Activated naive CD8-positive, alpha-beta T cell treated with anti-CD3 and anti-CD28 coated beads, Interleukin-2, amount 50 U/mL, for 24 hours (primary cell): ENCODE measurements around the gene NUMB.
"Not testable (repeated sequence)": the region's sequence is repeated elsewhere in the genome, so short reads cannot be mapped to it uniquely, and the experiment has no call there.

Experiments
- ATAC-seq: fragments of 150-1000 bp; cut with Tn5 transposase; one replicate; pipeline ENCODE4 v1.10.0; 2021
- DNase-seq: peaks from one replicate; pipeline ENCODE4 v3.0.0; 2021
- H3K27ac Mint-ChIP-seq: one replicate; pipeline ENCODE4 v1.8.0; 2021; ENCODE audit warnings: mild to moderate bottlenecking, mixed read lengths
- H3K27me3 Mint-ChIP-seq: one replicate; pipeline ENCODE4 v1.8.0; 2021; ENCODE audit warnings: mixed read lengths
- H3K36me3 Mint-ChIP-seq: one replicate; pipeline ENCODE4 v1.8.0; 2021; ENCODE audit warnings: low read depth, mixed read lengths
- H3K4me1 Mint-ChIP-seq: one replicate; pipeline ENCODE4 v1.8.0; 2021; ENCODE audit warnings: mixed read lengths
- H3K4me3 Mint-ChIP-seq: one replicate; pipeline ENCODE4 v1.8.0; 2021; ENCODE audit warnings: mild to moderate bottlenecking, moderate library complexity, mixed read lengths
- H3K9me3 Mint-ChIP-seq: one replicate; pipeline ENCODE4 v1.8.0; 2021; ENCODE audit warnings: mixed read lengths

Gene NUMB

DNA sequence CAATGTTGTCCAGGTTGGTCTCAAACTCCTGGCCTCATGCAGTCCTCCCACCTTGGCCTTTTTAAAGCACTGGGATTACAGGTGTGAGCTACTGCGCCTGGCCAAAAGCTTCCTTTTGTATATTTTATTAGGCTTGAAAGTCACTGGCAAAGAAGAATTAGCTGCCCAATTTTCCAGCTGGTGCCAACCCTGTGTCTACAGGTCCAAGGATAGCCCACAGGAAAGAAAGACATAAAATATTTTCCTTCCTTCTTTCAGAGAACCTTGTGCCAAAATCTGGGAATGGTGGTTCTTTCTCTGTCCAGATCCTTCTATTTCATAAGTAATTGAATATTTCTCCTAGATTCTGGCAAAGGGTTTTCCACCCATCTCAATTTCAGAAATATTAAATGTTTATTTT lies 84.1 kb downstream of the NUMB start:
- DNase-seq (no peak), ATAC-seq (no peak)
- Mint-ChIP-seq H3K27me3 (no peaks in the 10 kb centered on the region), H3K36me3 (no peaks in the 10 kb centered on the region), H3K27ac (no peak overlapping the region), H3K4me1 (peaks cover 8% of the 10 kb centered on the region), H3K4me3 (no peak overlapping the region), H3K9me3 (no peaks in the 10 kb centered on the region)

GRCh38 chr14:73372529-73372928 lies 85.8 kb downstream of the NUMB start:
- Mint-ChIP-seq H3K27me3 (no peaks in the 10 kb centered on the region), H3K4me3 (no peak overlapping the region), H3K4me1 (peaks cover 8% of the 10 kb centered on the region), H3K36me3 (peaks cover 2% of the 10 kb centered on the region), H3K27ac (no peak overlapping the region), H3K9me3 (no peaks in the 10 kb centered on the region)
- DNase-seq (no peak), ATAC-seq (no peak)

DNA sequence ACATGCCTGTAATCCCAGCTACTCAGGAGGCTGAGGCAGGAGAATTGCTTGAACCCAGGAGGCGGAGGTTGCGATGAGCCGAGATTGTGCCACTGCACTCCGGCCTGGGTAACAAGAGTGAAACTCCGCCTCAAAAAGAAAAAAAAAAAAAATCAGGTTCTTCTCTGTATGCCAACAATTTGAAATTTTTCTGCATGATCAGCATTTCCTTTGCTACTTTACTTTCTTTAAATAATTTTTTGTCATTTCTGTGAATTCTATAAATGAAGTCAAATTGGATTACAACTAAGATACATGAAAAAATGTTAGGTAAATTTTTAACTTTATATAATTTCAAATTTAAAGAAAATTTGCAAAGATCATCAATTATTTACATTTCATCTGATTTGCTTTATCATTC lies 87.8 kb downstream of the NUMB start:
- Mint-ChIP-seq H3K27ac (no peak overlapping the region), H3K4me3 (no peak overlapping the region), H3K36me3 (peaks cover 2% of the 10 kb centered on the region), H3K4me1 (peaks cover 5% of the 10 kb centered on the region), H3K9me3 (no peaks in the 10 kb centered on the region), H3K27me3 (no peaks in the 10 kb centered on the region)
- ATAC-seq = no peak
- no peak for DNase-seq

- no peak overlapping the region for H3K27ac Mint-ChIP-seq
- H3K9me3 Mint-ChIP-seq = no peaks in the 10 kb centered on the region
- ATAC-seq (no peak), DNase-seq (no peak)
- H3K36me3 Mint-ChIP-seq = peaks cover 2% of the 10 kb centered on the region
- H3K27me3 Mint-ChIP-seq = no peaks in the 10 kb centered on the region
- H3K4me1 Mint-ChIP-seq = peaks cover 5% of the 10 kb centered on the region
- no peak overlapping the region for H3K4me3 Mint-ChIP-seq
Measured at GRCh38 chr14:73369428-73369827, 88.9 kb downstream of the NUMB start.

DNA sequence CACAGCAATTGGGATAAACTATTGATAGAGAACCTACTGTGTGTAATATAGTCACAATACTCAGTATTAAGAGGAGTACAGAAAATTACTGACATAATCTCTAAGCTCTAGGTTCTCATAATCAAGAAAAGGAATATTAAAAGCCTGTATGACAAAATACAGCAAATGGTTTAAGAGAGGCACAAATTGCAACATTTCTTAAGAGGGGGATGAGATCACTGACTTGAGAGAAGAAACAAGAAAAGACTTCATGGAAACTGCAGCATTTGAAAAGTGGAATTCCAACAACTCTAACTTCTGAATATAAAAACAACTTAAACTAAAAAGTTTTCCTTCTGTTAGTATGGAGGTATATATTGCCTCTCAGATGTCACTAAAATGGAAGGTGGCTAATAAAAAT lies 89.7 kb downstream of the NUMB start:
- ATAC-seq (no peak), DNase-seq (no peak)
- Mint-ChIP-seq H3K4me1 (peaks cover 5% of the 10 kb centered on the region), H3K4me3 (no peak overlapping the region), H3K27ac (no peak overlapping the region), H3K9me3 (no peaks in the 10 kb centered on the region), H3K27me3 (no peaks in the 10 kb centered on the region), H3K36me3 (peaks cover 7% of the 10 kb centered on the region)

DNA sequence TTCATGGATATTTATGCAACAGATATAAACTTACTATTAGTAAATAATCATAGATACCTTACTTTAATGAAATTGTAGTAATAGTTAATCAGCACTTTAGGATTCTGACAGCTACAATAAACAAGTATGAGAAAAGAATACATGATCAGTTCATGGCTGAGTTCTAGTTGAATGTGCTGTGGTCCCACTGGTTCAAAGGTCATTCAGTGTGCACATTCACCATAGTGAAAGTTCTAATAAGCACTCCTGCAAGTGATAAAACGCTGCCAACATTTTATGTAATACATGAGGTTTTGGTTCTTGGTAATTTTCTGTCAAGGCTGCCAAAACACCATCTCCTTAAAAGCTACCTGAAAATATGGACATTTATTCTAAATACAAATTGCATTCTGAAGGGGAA lies 92.6 kb downstream of the NUMB start:
- no peaks in the 10 kb centered on the region for H3K27me3 Mint-ChIP-seq
- H3K4me1 Mint-ChIP-seq = no peaks in the 10 kb centered on the region
- no peaks in the 10 kb centered on the region for H3K9me3 Mint-ChIP-seq
- DNase-seq = no peak
- no peak overlapping the region for H3K4me3 Mint-ChIP-seq
- ATAC-seq = no peak
- H3K27ac Mint-ChIP-seq = no peak overlapping the region
- peaks cover 8% of the 10 kb centered on the region for H3K36me3 Mint-ChIP-seq

- ATAC-seq = no peak
- H3K36me3 Mint-ChIP-seq = peaks cover 8% of the 10 kb centered on the region
Measured at GRCh38 chr14:73364559-73364958, 93.8 kb downstream of the NUMB start.

GRCh38 chr14:73359445-73359844 lies 98.9 kb downstream of the NUMB start:
- no peak for ATAC-seq
- no peak overlapping the region for H3K4me3 Mint-ChIP-seq
- peaks cover 6% of the 10 kb centered on the region for H3K36me3 Mint-ChIP-seq
- no peaks in the 10 kb centered on the region for H3K27me3 Mint-ChIP-seq
- no peaks in the 10 kb centered on the region for H3K4me1 Mint-ChIP-seq
- no peak for DNase-seq
- no peak overlapping the region for H3K27ac Mint-ChIP-seq
- no peaks in the 10 kb centered on the region for H3K9me3 Mint-ChIP-seq

More at GRCh38 chr14:73364559-73364958, 93.8 kb downstream of the NUMB start:
- Mint-ChIP-seq H3K27ac (no peak overlapping the region), H3K4me1 (no peaks in the 10 kb centered on the region), H3K9me3 (no peaks in the 10 kb centered on the region), H3K4me3 (no peak overlapping the region), H3K27me3 (no peaks in the 10 kb centered on the region)
- DNase-seq = no peak

- Mint-ChIP-seq H3K9me3 (no peaks in the 10 kb centered on the region), H3K4me3 (no peak overlapping the region), H3K4me1 (no peaks in the 10 kb centered on the region), H3K27ac (no peak overlapping the region), H3K36me3 (peaks cover 1% of the 10 kb centered on the region), H3K27me3 (no peaks in the 10 kb centered on the region)
- ATAC-seq (no peak), DNase-seq (no peak)
Measured at GRCh38 chr14:73358187-73358586, 100.2 kb downstream of the NUMB start.

DNA sequence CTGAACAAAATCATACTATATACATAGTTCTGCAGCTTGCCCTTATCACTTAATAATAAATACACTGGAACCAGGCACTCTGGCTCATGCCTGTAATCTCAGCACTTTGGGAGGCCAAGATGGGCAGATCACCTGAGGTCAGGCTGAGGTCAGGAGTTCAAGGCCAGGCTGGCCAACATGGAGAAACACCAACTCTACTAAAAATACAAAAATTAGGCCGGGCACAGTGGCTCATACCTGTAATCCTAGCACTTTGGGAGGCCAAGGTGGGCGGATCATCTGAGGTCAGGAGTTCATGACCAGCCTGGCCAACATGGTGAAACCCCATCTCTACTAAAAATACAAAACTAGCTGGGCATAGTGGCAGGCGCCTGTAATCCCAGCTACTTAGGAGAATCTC lies 109.3 kb downstream of the NUMB start:
- not testable (repeated sequence) for H3K4me1 Mint-ChIP-seq, H3K9me3 Mint-ChIP-seq, ATAC-seq, H3K27me3 Mint-ChIP-seq, H3K4me3 Mint-ChIP-seq, H3K27ac Mint-ChIP-seq, H3K36me3 Mint-ChIP-seq, DNase-seq

GRCh38 chr14:73344319-73344718 lies 114.0 kb downstream of the NUMB start:
- H3K27ac Mint-ChIP-seq = no peak overlapping the region
- DNase-seq (no peak), ATAC-seq (no peak)
- H3K4me3 Mint-ChIP-seq = no peak overlapping the region
- no peaks in the 10 kb centered on the region for H3K27me3 Mint-ChIP-seq
- H3K9me3 Mint-ChIP-seq = no peaks in the 10 kb centered on the region
- H3K4me1 Mint-ChIP-seq = peaks cover 1% of the 10 kb centered on the region
- H3K36me3 Mint-ChIP-seq = peaks cover 3% of the 10 kb centered on the region

DNA sequence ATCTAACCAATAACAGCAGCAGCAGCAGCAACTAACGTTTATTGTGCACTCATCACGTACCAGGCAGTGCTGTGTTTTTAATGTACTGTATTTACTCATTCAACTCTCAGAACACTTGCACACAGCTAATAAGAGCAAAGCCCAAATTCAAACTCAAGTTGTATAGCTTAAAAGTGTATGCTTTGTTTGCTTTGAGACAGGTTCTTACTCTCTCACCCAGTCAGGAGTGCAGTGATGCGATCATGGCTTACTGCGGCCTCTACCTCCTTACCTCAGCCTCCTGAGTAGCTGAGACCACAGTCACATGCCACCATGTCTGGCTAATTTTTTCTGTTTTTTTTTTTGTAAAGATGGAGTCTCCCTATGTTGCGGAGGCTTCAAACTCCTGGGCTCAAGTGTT lies 115.7 kb downstream of the NUMB start:
- Mint-ChIP-seq H3K9me3 (no peaks in the 10 kb centered on the region), H3K27ac (no peak overlapping the region), H3K4me3 (no peak overlapping the region), H3K36me3 (peaks cover 3% of the 10 kb centered on the region), H3K27me3 (no peaks in the 10 kb centered on the region), H3K4me1 (peaks cover 3% of the 10 kb centered on the region)
- no peak for DNase-seq
- ATAC-seq = no peak

GRCh38 chr14:73339846-73340595 lies 118.3 kb downstream of the NUMB start:
- Mint-ChIP-seq H3K4me3 (no peak overlapping the region), H3K9me3 (no peaks in the 10 kb centered on the region), H3K4me1 (peaks cover 2% of the 10 kb centered on the region), H3K36me3 (no peaks in the 10 kb centered on the region), H3K27ac (no peak overlapping the region), H3K27me3 (no peaks in the 10 kb centered on the region)
- ATAC-seq (no peak), DNase-seq (no peak)

GRCh38 chr14:73339206-73339605 lies 119.1 kb downstream of the NUMB start:
- DNase-seq = no peak
- Mint-ChIP-seq H3K27me3 (no peaks in the 10 kb centered on the region), H3K4me3 (no peak overlapping the region), H3K27ac (no peak overlapping the region), H3K4me1 (peaks cover 2% of the 10 kb centered on the region), H3K36me3 (no peaks in the 10 kb centered on the region), H3K9me3 (no peaks in the 10 kb centered on the region)
- ATAC-seq = no peak

DNA sequence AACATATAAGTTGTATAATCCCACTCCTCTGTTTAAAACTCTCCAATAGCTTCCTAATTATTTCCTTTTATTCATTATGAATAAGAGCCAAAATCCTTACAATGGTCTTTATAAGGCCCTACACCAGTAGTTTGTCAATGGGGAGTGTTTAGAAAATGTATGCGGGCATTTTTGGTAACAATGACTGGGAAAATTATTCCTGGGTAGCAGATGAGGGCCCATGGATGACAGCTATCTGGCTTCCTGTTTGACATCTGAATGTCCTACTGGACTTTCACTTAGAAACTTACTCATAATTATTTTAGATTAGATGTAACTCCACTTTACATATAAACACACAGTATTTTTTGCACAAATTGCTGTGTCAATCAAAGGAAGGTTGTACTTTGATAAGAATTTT lies 119.8 kb downstream of the NUMB start:
- H3K27me3 Mint-ChIP-seq = no peaks in the 10 kb centered on the region
- no peak for DNase-seq
- H3K27ac Mint-ChIP-seq = no peak overlapping the region
- H3K9me3 Mint-ChIP-seq = no peaks in the 10 kb centered on the region
- H3K36me3 Mint-ChIP-seq = no peaks in the 10 kb centered on the region
- H3K4me3 Mint-ChIP-seq = no peak overlapping the region
- no peak for ATAC-seq
- H3K4me1 Mint-ChIP-seq = peaks cover 2% of the 10 kb centered on the region

- ATAC-seq = no peak
- Mint-ChIP-seq H3K9me3 (no peaks in the 10 kb centered on the region), H3K4me3 (no peak overlapping the region), H3K27ac (no peak overlapping the region), H3K4me1 (no peaks in the 10 kb centered on the region), H3K36me3 (no peaks in the 10 kb centered on the region), H3K27me3 (no peaks in the 10 kb centered on the region)
- no peak for DNase-seq
Measured at GRCh38 chr14:73333031-73333430, 125.3 kb downstream of the NUMB start.
